ELR (cell line): ENCODE data around the gene AFF2.
"Not testable (repeated sequence)": the region's sequence is repeated elsewhere in the genome, so short reads cannot be mapped to it uniquely, and the experiment has no call there.

Source experiments
- DNase-seq: peaks from one replicate; pipeline ENCODE4 v3.0.0-alpha.2; 2015; ENCODE audit warnings: low read depth

Gene AFF2

GRCh38 chrX:148865277-148866210 lies 365.1 kb downstream of the AFF2 start:
- DNase-seq, result no peak

GRCh38 chrX:148867596-148867995 lies 367.2 kb downstream of the AFF2 start:
- DNase-seq, result no peak

GRCh38 chrX:148871422-148872160 lies 371.2 kb downstream of the AFF2 start:
- DNase-seq, result peak; percentile 37

- no peak for DNase-seq
Observed at GRCh38 chrX:148872161-148872535, 371.7 kb downstream of the AFF2 start.

- no peak for DNase-seq
Observed at GRCh38 chrX:148872881-148873280, 372.5 kb downstream of the AFF2 start.

- peak; percentile 10 for DNase-seq
Observed at GRCh38 chrX:148874636-148875246, 374.3 kb downstream of the AFF2 start.

GRCh38 chrX:148878371-148878770 lies 378.0 kb downstream of the AFF2 start:
- DNase-seq, result peak; percentile 40

- no peak for DNase-seq
Observed at GRCh38 chrX:148885203-148885602, 384.8 kb downstream of the AFF2 start.

- no peak for DNase-seq
Observed at GRCh38 chrX:148893395-148893794, 393.0 kb downstream of the AFF2 start.

GRCh38 chrX:148902581-148902980 lies 402.2 kb downstream of the AFF2 start:
- no peak for DNase-seq

GRCh38 chrX:148903176-148903575 lies 402.8 kb downstream of the AFF2 start:
- no peak for DNase-seq

- DNase-seq, result no peak
Observed at GRCh38 chrX:148904421-148905111, 404.1 kb downstream of the AFF2 start.

- DNase-seq, result no peak
Observed at GRCh38 chrX:148905400-148905799, 405.0 kb downstream of the AFF2 start.

- DNase-seq, result not testable (repeated sequence)
Observed at GRCh38 chrX:148906628-148907027, 406.2 kb downstream of the AFF2 start.

GRCh38 chrX:148909758-148910157 lies 409.3 kb downstream of the AFF2 start:
- no peak for DNase-seq

- no peak for DNase-seq
Observed at GRCh38 chrX:148913971-148914370, 413.6 kb downstream of the AFF2 start.

GRCh38 chrX:148914783-148915182 lies 414.4 kb downstream of the AFF2 start:
- DNase-seq, result no peak

GRCh38 chrX:148915474-148915873 lies 415.1 kb downstream of the AFF2 start:
- no peak for DNase-seq

GRCh38 chrX:148917441-148917840 lies 417.0 kb downstream of the AFF2 start:
- no peak for DNase-seq

GRCh38 chrX:148923631-148924030 lies 423.2 kb downstream of the AFF2 start:
- no peak for DNase-seq

- DNase-seq, result no peak
Observed at GRCh38 chrX:148926371-148926770, 426.0 kb downstream of the AFF2 start.

- DNase-seq, result no peak
Observed at GRCh38 chrX:148928811-148929210, 428.4 kb downstream of the AFF2 start.
